ENCODE measurements around the gene CEBPZOS.

GRCh38 chr2:37198681-37199065 lies 2.4 kb downstream of the CEBPZOS start:
- TF ChIP-seq POLR2A (IDR thresholded peaks at IDR 0.05) (no peak), CTCF (IDR thresholded peaks at IDR 0.05) (no peak), POLR2AphosphoS5 (IDR thresholded peaks at IDR 0.05) (no peak)

All from stomach (tissue), 4 donors.